HG03097 (cell line): ENCODE measurements around the gene TRPM2.

Source experiments
- ATAC-seq: cut with Tn5 transposase; IDR thresholded peaks from one replicate; pipeline ENCODE4 v1.9.1; 2021; ENCODE audit not compliant: unreplicated experiment, low FRiP score

TRPM2 gene

GRCh38 chr21:44370786-44371410 lies 17.5 kb downstream of the TRPM2 start:
- no peak for ATAC-seq

DNA sequence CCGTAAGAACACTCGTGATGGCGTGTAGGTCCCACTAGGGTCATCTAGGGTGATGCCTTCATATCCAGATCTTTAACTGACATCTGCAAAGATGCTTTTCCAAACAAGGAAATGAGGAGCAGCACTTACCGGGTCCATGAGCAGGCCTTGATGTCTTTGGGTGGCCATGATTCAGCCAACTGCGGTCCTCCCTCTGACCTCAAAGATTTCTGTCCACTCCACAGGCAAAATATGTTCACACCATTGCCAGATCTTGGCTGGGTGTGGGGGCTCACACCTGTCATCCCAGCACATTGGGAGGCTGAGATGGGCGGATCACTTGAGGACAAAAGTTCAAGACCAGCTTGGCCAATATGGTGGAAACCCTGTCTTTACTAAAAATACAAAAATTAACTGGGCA lies 18.2 kb downstream of the TRPM2 start:
- ATAC-seq: no peak

- no peak for ATAC-seq
These were observed 19.2 kb downstream of the TRPM2 start for GRCh38 chr21:44372616-44373015.

GRCh38 chr21:44374601-44375280 lies 21.3 kb downstream of the TRPM2 start:
- no peak for ATAC-seq

- ATAC-seq: no peak
These were observed 21.8 kb downstream of the TRPM2 start for GRCh38 chr21:44375281-44375651.

GRCh38 chr21:44375761-44376241 lies 22.4 kb downstream of the TRPM2 start:
- ATAC-seq: no peak

DNA sequence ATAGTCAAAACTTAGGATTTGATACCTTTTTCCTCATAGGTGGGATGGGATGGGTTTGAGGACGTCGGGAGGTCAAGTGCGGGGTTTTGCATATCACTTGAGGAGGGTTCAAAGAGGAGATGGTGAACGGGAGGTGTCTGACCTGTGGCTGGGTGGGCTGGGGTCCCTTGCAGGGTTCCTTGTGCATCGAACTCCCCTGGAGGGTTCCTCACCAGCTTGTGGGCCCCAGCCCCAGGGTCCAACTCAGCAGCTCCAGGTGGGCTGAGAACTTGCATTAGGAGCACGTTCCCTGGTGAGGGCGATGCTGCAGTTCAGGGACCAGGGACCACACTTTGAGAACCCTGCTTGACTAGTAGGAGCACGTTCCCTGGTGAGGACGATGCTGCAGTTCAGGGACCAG lies 23.2 kb downstream of the TRPM2 start:
- no peak for ATAC-seq

GRCh38 chr21:44377201-44377921 lies 23.9 kb downstream of the TRPM2 start:
- no peak for ATAC-seq

DNA sequence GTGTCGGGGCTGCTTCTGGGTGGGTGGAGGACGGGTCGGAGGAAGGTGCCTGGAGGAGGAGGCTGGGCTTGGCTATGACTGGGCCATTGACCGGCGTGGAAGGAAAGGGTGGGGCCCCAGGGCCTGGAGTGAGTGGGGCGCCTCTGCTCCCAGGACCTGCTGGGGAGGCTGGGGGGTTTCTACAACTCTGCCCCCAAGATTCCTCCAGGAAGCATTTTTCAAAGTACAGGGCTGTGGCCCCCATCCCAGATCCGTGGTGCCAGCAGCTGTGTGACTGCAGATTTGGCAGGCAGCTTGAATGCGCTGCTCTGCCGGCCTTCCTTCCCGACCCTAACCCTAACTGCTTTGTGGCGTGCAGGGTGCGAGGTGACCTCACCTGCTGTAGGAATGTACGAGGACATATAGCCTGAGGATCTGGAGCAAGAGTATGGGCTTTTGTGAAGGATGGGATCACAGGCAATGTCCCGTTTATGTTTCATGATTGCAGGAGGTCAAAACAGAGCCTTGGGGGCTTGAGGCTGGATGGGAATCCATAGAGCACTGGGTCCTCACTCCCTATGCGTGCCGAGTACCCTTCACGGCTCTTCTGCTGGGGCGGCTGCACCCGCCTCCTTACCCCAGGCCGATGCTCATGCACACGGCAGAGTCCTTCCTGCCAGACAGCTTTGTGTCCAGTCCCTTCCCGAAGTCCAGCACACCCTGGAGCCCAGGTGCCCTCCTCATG lies 24.7 kb downstream of the TRPM2 start:
- no peak for ATAC-seq

GRCh38 chr21:44378646-44379514 lies 25.5 kb downstream of the TRPM2 start:
- no peak for ATAC-seq

GRCh38 chr21:44379515-44379848 lies 26.1 kb downstream of the TRPM2 start:
- ATAC-seq: no peak

DNA sequence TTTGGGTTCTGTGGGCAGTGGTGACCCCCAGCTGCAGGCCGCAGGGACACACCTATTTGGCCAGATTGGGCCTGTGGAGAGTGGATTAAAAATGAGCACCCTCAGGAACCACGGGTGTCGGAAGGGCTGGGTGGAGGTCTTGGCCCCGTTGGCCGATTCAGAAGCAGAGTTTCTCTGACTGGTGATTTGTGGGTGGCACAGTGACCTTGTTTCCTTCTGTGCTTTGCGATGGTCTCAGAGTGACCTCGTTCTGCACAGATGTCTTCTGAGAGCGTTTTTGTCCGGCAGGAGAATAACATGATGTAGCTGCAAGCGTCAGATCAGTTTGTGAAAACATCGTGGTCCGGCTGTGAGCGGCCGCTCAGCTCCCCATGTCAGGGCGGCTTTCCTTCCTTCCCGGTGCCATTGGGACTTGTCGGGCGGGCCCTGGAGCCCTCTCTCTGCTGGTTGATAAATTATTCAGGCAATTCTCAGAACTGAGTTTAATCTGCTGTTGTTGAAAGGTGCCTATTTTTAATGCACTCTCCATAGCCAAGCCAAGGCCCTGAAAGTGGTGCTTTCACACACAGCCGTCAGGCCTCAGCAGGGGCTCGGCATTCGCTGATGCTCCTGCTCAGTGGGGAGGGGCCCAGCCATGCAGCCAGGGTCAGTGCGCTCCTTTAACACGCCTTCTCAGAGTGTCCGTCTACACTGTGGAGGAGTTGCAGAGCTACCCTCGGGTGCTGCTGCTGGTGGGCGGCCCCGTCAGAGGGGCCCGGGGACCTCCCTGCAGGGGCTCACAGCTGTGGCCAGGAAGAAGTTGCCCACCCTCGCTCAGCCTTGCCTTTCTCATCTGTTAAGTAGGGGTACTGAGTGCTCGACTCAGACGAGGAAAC lies 26.8 kb downstream of the TRPM2 start:
- no peak for ATAC-seq

DNA sequence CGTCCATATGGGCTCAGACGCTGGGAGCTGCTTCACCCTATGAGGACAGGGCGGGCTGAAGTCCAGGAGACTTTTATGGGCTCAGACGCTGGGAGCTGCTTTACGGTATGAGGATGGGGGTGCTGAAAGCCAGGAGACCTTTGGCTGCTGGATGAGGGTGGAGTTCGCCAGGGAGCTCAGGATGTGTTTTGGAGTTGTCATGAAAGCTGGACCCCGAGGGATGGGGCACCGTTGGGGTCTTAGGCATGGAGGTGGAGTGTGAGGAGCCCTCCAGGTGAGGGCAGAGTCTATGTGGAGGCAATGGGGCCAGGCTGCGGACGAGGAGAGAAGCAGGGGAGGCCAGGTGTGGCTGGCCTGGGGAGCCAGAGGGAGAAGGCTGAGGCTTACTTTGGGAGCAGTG lies 27.5 kb downstream of the TRPM2 start:
- ATAC-seq: no peak

DNA sequence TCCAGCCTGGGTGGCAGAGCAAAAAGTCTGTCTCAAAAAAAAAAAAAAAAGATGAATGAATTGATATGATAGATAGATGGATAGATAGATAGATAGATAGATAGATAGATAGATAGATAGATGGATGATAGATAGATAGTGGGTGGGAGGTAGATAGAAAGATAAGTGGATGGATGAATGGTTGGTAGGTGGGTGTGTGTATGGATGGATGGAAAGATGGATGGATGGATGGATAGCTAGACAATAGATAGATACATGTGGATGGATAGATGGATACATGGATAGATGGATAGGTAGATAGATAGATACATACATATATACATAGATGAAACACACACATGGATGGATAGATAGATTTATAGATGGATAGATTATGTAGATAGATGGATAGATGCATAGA lies 28.5 kb downstream of the TRPM2 start:
- no peak for ATAC-seq

DNA sequence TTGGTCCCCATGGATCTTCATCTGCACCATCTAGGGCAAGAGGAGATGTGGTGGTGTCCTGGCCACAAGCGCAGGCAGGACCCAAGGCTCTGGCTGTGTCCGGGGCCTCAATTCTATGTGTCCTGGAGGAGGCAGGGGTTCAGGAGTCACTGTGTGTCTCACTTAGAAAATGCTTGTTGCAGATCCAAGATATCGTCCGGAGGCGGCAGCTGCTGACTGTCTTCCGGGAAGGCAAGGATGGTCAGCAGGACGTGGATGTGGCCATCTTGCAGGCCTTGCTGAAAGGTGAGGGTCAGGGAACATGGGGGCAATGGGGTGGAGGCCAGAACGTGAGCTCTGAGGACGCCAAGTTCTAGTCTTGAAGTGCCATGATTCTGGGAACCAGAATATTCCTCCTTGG lies 29.1 kb downstream of the TRPM2 start:
- no peak for ATAC-seq

- no peak for ATAC-seq
These were observed 29.8 kb downstream of the TRPM2 start for GRCh38 chr21:44383216-44383615.

GRCh38 chr21:44384968-44385367 lies 31.5 kb downstream of the TRPM2 start:
- no peak for ATAC-seq

GRCh38 chr21:44389335-44389734 lies 35.9 kb downstream of the TRPM2 start:
- ATAC-seq: no peak

- no peak for ATAC-seq
These were observed 37.5 kb downstream of the TRPM2 start for GRCh38 chr21:44390886-44391285.
